HEK293 (cell line): ENCODE data around the gene RUFY1.

Experiments used
- PATZ1 ChIP-seq: fragments of 450-650 bp; formaldehyde crosslinking; IDR thresholded peaks from 2 replicates; pipeline ENCODE4 v1.5.1; 2016; ENCODE audit warnings: missing biosample characterization, missing genetic modification characterization
- REST ChIP-seq: fragments of 450-650 bp; formaldehyde crosslinking; IDR thresholded peaks from 2 replicates; pipeline ENCODE4 v1.5.1; 2016; ENCODE audit warnings: missing biosample characterization, missing genetic modification characterization
- ZFP41 ChIP-seq: fragments of 450-650 bp; formaldehyde crosslinking; IDR thresholded peaks from 2 replicates; pipeline ENCODE4 v1.5.1; 2016; ENCODE audit warnings: missing biosample characterization, missing genetic modification characterization, borderline replicate concordance
- ZNF280D ChIP-seq: fragments of 450-650 bp; formaldehyde crosslinking; IDR thresholded peaks from 2 replicates; pipeline ENCODE4 v1.5.1; 2016; ENCODE audit warnings: missing biosample characterization, missing genetic modification characterization
- ZNF626 ChIP-seq: fragments of 450-650 bp; sonication (Bioruptor Pico); formaldehyde crosslinking; IDR thresholded peaks from 2 replicates; pipeline ENCODE4 v1.5.1; 2018; ENCODE audit warnings: missing biosample characterization, missing genetic modification characterization, inconsistent platforms
- ZNF670 ChIP-seq: fragments of 450-650 bp; formaldehyde crosslinking; IDR thresholded peaks from 2 replicates; pipeline ENCODE4 v1.5.1; 2016; ENCODE audit warnings: missing biosample characterization, missing genetic modification characterization, low read depth
- TF ChIP-seq, protein P1 (sequence below): fragments of 450-650 bp; formaldehyde crosslinking; IDR thresholded peaks from 2 replicates; pipeline ENCODE4 v1.5.1; 2016; ENCODE audit warnings: missing biosample characterization, missing genetic modification characterization
- TF ChIP-seq, protein P2 (sequence below): sonication (generic); formaldehyde crosslinking; IDR thresholded peaks from 2 replicates; pipeline ENCODE4 v1.8.1; 2022; ENCODE audit warnings: mild to moderate bottlenecking, moderate library complexity, missing genetic modification reagents

DNA sequence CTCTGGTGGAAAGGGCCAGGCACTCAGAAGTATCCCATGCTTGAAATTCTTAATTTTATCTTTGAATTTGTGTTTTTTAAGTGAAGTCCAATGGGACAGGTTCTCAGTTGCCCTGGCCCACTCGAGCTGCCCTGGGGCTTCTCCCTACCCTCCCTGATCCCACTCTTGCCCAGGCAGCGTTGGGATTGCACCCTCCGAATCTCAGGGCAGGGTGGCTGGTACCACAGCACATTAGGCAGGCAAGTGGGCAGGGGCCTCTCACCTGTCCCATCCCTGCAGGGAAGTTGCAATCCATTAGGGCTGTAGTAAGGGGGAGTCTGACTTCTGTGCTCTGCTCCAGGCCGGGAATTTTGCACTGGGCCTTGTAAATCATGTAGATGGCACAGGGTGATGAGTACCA is 2.7 kb downstream of the RUFY1 start:
- TF ChIP-seq, protein P1, sequence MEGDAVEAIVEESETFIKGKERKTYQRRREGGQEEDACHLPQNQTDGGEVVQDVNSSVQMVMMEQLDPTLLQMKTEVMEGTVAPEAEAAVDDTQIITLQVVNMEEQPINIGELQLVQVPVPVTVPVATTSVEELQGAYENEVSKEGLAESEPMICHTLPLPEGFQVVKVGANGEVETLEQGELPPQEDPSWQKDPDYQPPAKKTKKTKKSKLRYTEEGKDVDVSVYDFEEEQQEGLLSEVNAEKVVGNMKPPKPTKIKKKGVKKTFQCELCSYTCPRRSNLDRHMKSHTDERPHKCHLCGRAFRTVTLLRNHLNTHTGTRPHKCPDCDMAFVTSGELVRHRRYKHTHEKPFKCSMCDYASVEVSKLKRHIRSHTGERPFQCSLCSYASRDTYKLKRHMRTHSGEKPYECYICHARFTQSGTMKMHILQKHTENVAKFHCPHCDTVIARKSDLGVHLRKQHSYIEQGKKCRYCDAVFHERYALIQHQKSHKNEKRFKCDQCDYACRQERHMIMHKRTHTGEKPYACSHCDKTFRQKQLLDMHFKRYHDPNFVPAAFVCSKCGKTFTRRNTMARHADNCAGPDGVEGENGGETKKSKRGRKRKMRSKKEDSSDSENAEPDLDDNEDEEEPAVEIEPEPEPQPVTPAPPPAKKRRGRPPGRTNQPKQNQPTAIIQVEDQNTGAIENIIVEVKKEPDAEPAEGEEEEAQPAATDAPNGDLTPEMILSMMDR (tag by site-specific recombination) = no peak
- TF ChIP-seq ZNF280D (no peak), REST (tag by site-specific recombination) (no peak), ZNF670 (tag by site-specific recombination) (no peak), ZFP41 (tag by site-specific recombination) (no peak), PATZ1 (tag by site-specific recombination) (no peak), ZNF626 (no peak)
- TF ChIP-seq, protein P2, sequence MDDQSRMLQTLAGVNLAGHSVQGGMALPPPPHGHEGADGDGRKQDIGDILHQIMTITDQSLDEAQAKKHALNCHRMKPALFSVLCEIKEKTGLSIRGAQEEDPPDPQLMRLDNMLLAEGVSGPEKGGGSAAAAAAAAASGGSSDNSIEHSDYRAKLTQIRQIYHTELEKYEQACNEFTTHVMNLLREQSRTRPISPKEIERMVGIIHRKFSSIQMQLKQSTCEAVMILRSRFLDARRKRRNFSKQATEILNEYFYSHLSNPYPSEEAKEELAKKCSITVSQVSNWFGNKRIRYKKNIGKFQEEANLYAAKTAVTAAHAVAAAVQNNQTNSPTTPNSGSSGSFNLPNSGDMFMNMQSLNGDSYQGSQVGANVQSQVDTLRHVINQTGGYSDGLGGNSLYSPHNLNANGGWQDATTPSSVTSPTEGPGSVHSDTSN (CRISPR knock-in tag) = no peak
